Activated CD8-positive, alpha-beta T cell treated with anti-CD3 and anti-CD28 coated beads, Interleukin-2, amount 10 ng/mL, durations not matched to agents 7 days and 5 days (primary cell): ENCODE measurements around the gene PRTFDC1. TPM values are rescaled to one million over a fixed set of nuclear protein-coding genes. Genes with fewer than 3 reads are reported as not detected.
A peak's percentile ranks its signal among the peaks of the same experiment; 100 is the strongest.
"Not testable (repeated sequence)": the region's sequence is repeated elsewhere in the genome, so short reads cannot be mapped to it uniquely, and the experiment has no call there.

Source experiments
- ATAC-seq: fragments of 150-1000 bp; cut with Tn5 transposase; one replicate; pipeline ENCODE4 v1.10.0; 2021; ENCODE audit warnings: moderate library complexity
- CTCF ChIA-PET: fragments of 350-600 bp; sonication (Branson Sonifier 250); formaldehyde crosslinking; loops from one replicate; lab custom pipeline; 2021; ENCODE audit warnings: antibody characterized with exemption; lab: Charles Lee
- POLR2A ChIA-PET: fragments of 350-600 bp; sonication (Branson Sonifier 250); formaldehyde crosslinking; loops from one replicate; lab custom pipeline; 2021; ENCODE audit warnings: antibody characterized with exemption; lab: Charles Lee
- DNase-seq: peaks from one replicate; pipeline ENCODE4 v3.0.0-alpha.2; 2020
- H3K27ac Mint-ChIP-seq: one replicate; pipeline ENCODE4 v1.8.0; 2021; ENCODE audit warnings: mild to moderate bottlenecking, mixed read lengths
- H3K27me3 Mint-ChIP-seq: one replicate; pipeline ENCODE4 v1.8.0; 2021; ENCODE audit warnings: low read depth, mixed read lengths
- H3K36me3 Mint-ChIP-seq: one replicate; pipeline ENCODE4 v1.8.0; 2021; ENCODE audit warnings: low read depth, mixed read lengths
- H3K4me1 Mint-ChIP-seq: one replicate; pipeline ENCODE4 v1.8.0; 2021; ENCODE audit warnings: low read depth, mixed read lengths
- H3K4me3 Mint-ChIP-seq: one replicate; pipeline ENCODE4 v1.8.0; 2021; ENCODE audit warnings: mild to moderate bottlenecking, mixed read lengths
- H3K9me3 Mint-ChIP-seq: one replicate; pipeline ENCODE4 v1.8.0; 2022; ENCODE audit warnings: mixed read lengths; ENCODE audit not compliant: insufficient read depth
- total RNA-seq, 2 experiments: library from RNA; stranded (reverse); gene quantifications; one replicate each; pipeline ENCODE4 v1.2.3, GENCODE V29; 2021

PRTFDC1 gene
- total RNA-seq, 2 experiments from 2014 or later = 1.6 to 2.9 TPM

GRCh38 chr10:24849051-24849450 lies 103.4 kb downstream of the PRTFDC1 start:
- CTCF ChIA-PET = interaction anchor here (1.1 kb wide), 1 partner anchor 9 kb away, joined by 4 read pairs; no protein-coding TSS in a partner anchor
- Mint-ChIP-seq H3K27ac (no peak overlapping the region), H3K36me3 (peaks cover 4% of the 10 kb centered on the region), H3K4me1 (peaks cover 14% of the 10 kb centered on the region), H3K4me3 (no peak overlapping the region), H3K27me3 (no peaks in the 10 kb centered on the region), H3K9me3 (no peaks in the 10 kb centered on the region)
- ATAC-seq (no peak), DNase-seq (no peak)
- POLR2A ChIA-PET = interaction anchor here (0.5 kb wide), 1 partner anchor 232 kb away, joined by 3 read pairs; no protein-coding TSS in a partner anchor

DNA sequence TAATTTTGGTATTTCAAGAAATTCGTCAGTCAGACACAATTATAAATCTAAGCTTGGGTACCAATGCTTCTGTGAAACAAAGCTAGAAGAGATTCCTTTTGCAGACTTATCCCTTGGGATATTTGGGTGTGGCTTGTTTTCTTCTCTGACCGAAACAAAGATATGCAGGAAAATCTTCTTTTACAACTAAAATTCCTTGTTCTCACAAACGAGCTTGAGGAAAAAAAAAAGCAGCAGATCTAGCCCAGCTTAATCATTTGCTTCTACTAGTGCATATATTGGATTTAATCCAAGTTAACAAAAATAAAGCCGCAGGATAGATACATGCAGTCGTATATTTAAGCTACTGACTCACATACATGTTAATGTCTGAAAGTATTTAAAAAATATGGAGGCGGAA lies 104.2 kb downstream of the PRTFDC1 start:
- ATAC-seq = no peak
- ChIA-PET CTCF (no interaction called here), POLR2A (no interaction called here)
- no peak for DNase-seq
- H3K4me3 Mint-ChIP-seq = no peak overlapping the region
- H3K9me3 Mint-ChIP-seq = no peaks in the 10 kb centered on the region
- H3K4me1 Mint-ChIP-seq = peaks cover 14% of the 10 kb centered on the region
- peaks cover 4% of the 10 kb centered on the region for H3K36me3 Mint-ChIP-seq
- H3K27ac Mint-ChIP-seq = no peak overlapping the region
- no peaks in the 10 kb centered on the region for H3K27me3 Mint-ChIP-seq

- no peak for DNase-seq
- Mint-ChIP-seq H3K9me3 (no peaks in the 10 kb centered on the region), H3K4me1 (peaks cover 14% of the 10 kb centered on the region), H3K36me3 (peaks cover 4% of the 10 kb centered on the region), H3K27ac (no peak overlapping the region), H3K4me3 (no peak overlapping the region), H3K27me3 (no peaks in the 10 kb centered on the region)
- ChIA-PET POLR2A (no interaction called here), CTCF (no interaction called here)
- no peak for ATAC-seq
Measured at GRCh38 chr10:24847112-24848070, 105.0 kb downstream of the PRTFDC1 start.

DNA sequence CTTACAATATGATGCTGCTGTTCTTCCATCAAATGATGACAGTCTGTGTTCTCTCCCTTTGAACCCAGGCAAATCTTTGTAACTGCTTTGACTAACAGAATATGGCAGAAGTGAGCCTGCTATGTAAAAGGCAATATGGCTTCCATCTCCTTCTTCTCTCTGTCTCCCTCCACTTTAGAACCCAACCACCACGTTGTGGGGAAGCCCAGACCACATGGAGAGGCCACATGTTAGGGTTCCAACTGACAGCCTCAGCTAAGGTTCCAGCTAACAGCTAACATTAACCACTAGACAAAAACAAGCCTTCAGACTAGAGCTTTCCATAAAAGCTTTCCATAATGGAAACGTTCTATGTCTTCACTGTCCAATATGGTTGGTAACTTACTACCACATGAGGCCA lies 107.7 kb downstream of the PRTFDC1 start:
- no peak for DNase-seq
- H3K9me3 Mint-ChIP-seq = no peaks in the 10 kb centered on the region
- ChIA-PET CTCF (no interaction called here), POLR2A (no interaction called here)
- no peaks in the 10 kb centered on the region for H3K27me3 Mint-ChIP-seq
- peaks cover 14% of the 10 kb centered on the region for H3K4me1 Mint-ChIP-seq
- ATAC-seq = no peak
- no peak overlapping the region for H3K27ac Mint-ChIP-seq
- H3K36me3 Mint-ChIP-seq = peaks cover 4% of the 10 kb centered on the region
- no peak overlapping the region for H3K4me3 Mint-ChIP-seq

GRCh38 chr10:24843256-24843655 lies 109.2 kb downstream of the PRTFDC1 start:
- H3K9me3 Mint-ChIP-seq = no peaks in the 10 kb centered on the region
- no peak overlapping the region for H3K27ac Mint-ChIP-seq
- CTCF ChIA-PET = no interaction called here
- DNase-seq (no peak), ATAC-seq (no peak)
- no peak overlapping the region for H3K4me3 Mint-ChIP-seq
- POLR2A ChIA-PET = no interaction called here
- H3K27me3 Mint-ChIP-seq = no peaks in the 10 kb centered on the region
- H3K36me3 Mint-ChIP-seq = peaks cover 4% of the 10 kb centered on the region
- peaks cover 14% of the 10 kb centered on the region for H3K4me1 Mint-ChIP-seq

GRCh38 chr10:24842856-24843255 lies 109.5 kb downstream of the PRTFDC1 start:
- H3K36me3 Mint-ChIP-seq = peaks cover 4% of the 10 kb centered on the region

DNA sequence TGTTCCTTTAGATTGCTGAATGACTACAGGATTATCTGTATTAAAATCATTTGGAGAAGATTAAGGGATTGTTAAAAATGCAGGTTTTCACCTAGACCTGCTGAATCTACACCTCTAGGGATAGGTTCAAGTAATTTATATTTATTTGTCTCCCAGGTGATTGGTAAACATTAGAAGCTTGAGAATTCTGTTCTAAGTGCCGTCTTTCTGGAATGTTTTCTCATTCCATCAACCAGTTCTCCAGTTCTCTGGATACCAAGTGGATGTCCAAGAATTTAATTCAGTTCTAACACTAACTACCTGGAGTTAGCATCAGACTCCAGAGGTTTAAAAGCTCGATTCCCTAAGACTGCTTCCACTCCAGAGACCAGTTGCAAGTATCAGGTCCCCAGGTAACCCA lies 110.9 kb downstream of the PRTFDC1 start:
- Mint-ChIP-seq H3K27ac (no peak overlapping the region), H3K27me3 (no peaks in the 10 kb centered on the region), H3K4me3 (no peak overlapping the region), H3K4me1 (peaks cover 7% of the 10 kb centered on the region), H3K9me3 (no peaks in the 10 kb centered on the region), H3K36me3 (peaks cover 4% of the 10 kb centered on the region)
- CTCF ChIA-PET = no interaction called here
- POLR2A ChIA-PET = interaction anchor here (0.7 kb wide), 1 partner anchor 220 kb away, joined by 3 read pairs; no protein-coding TSS in a partner anchor
- ATAC-seq = no peak
- DNase-seq = no peak

More at GRCh38 chr10:24842856-24843255, 109.5 kb downstream of the PRTFDC1 start:
- ChIA-PET POLR2A (no interaction called here), CTCF (no interaction called here)
- no peak for ATAC-seq
- no peaks in the 10 kb centered on the region for H3K27me3 Mint-ChIP-seq
- no peaks in the 10 kb centered on the region for H3K9me3 Mint-ChIP-seq
- H3K27ac Mint-ChIP-seq = no peak overlapping the region
- H3K4me1 Mint-ChIP-seq = peaks cover 14% of the 10 kb centered on the region
- no peak overlapping the region for H3K4me3 Mint-ChIP-seq
- DNase-seq = no peak

DNA sequence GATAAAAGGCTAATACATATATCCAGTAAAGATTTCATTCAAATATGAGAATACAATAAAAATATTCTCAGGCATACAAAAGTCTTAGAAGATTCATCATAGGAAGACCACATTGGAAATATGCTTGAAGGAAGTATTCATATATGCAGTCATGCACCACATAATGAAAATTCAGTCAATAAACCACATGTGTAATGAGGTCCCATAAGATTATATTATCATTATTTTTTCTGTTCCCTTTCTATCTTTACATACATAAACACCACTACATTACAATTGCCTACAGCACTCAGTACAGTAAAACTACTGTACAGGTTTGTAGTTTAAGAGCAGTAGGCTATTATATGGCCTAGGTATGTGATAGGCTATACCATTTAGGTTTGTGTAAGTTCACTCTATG lies 111.6 kb downstream of the PRTFDC1 start:
- DNase-seq (no peak), ATAC-seq (no peak)
- peaks cover 4% of the 10 kb centered on the region for H3K36me3 Mint-ChIP-seq
- no peak overlapping the region for H3K4me3 Mint-ChIP-seq
- H3K9me3 Mint-ChIP-seq = no peaks in the 10 kb centered on the region
- H3K27ac Mint-ChIP-seq = no peak overlapping the region
- ChIA-PET CTCF (no interaction called here), POLR2A (no interaction called here)
- H3K4me1 Mint-ChIP-seq = peaks cover 5% of the 10 kb centered on the region
- no peaks in the 10 kb centered on the region for H3K27me3 Mint-ChIP-seq

DNA sequence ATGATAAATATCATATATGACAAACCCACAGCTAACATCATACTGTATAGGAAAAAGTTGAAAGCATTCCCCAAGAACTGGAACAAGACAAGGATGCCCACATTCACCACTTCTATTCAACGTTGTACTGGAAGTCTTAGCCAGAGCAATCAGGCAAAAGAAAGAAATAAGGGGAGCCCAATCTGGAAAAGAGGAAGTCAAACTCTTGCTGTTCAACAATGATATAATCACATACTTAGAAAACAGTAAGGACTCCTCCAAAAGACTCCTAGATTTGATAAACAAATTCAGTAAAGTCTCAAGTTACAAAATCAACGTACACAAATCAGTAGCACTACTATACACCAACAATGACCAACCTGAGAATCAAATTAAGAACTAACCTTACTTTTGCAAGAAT lies 114.6 kb downstream of the PRTFDC1 start:
- H3K36me3 Mint-ChIP-seq, DNase-seq, H3K9me3 Mint-ChIP-seq, ATAC-seq, H3K4me3 Mint-ChIP-seq, H3K27ac Mint-ChIP-seq, H3K27me3 Mint-ChIP-seq, H3K4me1 Mint-ChIP-seq: not testable (repeated sequence)
- ChIA-PET CTCF (interaction anchor here (1.1 kb wide), 1 partner anchor 8 kb away, joined by 3 read pairs; no protein-coding TSS in a partner anchor), POLR2A (interaction anchor here (1.2 kb wide), 1 partner anchor 111 kb away, joined by 3 read pairs; no protein-coding TSS in a partner anchor)

GRCh38 chr10:24834869-24835268 lies 117.5 kb downstream of the PRTFDC1 start:
- H3K36me3 Mint-ChIP-seq = no peaks in the 10 kb centered on the region
- peaks cover 9% of the 10 kb centered on the region for H3K9me3 Mint-ChIP-seq
- no peaks in the 10 kb centered on the region for H3K4me1 Mint-ChIP-seq
- ChIA-PET CTCF (no interaction called here), POLR2A (no interaction called here)
- ATAC-seq (no peak), DNase-seq (no peak)
- no peak overlapping the region for H3K27ac Mint-ChIP-seq
- no peak overlapping the region for H3K4me3 Mint-ChIP-seq
- peaks cover 2% of the 10 kb centered on the region for H3K27me3 Mint-ChIP-seq

DNA sequence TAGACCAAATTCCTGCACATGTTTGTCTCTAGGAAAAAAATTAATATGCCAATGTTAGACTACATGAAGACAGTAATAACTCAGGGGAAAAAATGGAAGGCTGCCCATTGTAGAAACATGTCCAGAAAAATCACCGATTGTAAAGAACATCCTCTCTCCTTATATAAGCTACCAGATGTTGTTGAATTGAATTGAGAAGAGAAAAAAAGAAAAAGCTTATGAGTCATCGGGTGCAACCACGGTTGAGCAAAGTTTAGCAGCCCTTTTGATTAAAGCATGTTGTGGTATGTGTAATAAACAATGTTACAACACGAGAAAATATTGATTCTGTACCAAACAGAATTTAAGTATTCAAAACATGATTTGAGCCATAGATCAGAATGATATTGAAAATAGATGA lies 126.4 kb downstream of the PRTFDC1 start:
- no peaks in the 10 kb centered on the region for H3K27me3 Mint-ChIP-seq
- CTCF ChIA-PET = no interaction called here
- ATAC-seq (no peak), DNase-seq (no peak)
- H3K4me3 Mint-ChIP-seq = peak overlapping the region; percentile 23
- H3K36me3 Mint-ChIP-seq = no peaks in the 10 kb centered on the region
- peaks cover 12% of the 10 kb centered on the region for H3K4me1 Mint-ChIP-seq
- H3K27ac Mint-ChIP-seq = no peak overlapping the region
- H3K9me3 Mint-ChIP-seq = no peaks in the 10 kb centered on the region
- POLR2A ChIA-PET = no interaction called here

DNA sequence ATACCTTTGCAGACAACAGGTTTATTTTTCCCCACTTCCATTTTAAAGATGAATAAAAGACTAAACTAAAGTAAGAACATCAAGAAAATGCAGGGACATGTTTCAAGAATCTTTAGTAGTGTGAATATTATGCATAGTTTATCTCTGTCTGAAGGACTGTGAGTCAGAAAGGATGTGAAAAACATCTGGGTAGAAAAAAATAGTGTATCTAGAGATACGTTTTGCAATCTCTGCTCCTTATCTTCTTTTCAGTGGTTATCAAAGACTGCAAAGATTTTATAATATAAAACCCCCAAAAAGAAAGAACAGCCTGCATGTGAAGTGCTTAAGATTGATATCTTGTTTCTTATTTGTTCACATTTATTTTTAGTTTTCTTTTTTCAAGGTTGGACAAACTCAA lies 126.9 kb downstream of the PRTFDC1 start:
- no peak for DNase-seq
- no peaks in the 10 kb centered on the region for H3K27me3 Mint-ChIP-seq
- no peak overlapping the region for H3K4me3 Mint-ChIP-seq
- H3K27ac Mint-ChIP-seq = no peak overlapping the region
- no peaks in the 10 kb centered on the region for H3K36me3 Mint-ChIP-seq
- H3K4me1 Mint-ChIP-seq = peaks cover 12% of the 10 kb centered on the region
- ChIA-PET CTCF (no interaction called here), POLR2A (no interaction called here)
- no peaks in the 10 kb centered on the region for H3K9me3 Mint-ChIP-seq
- ATAC-seq = no peak
